OCI-LY1 (cell line): Measurements from ENCODE around the gene MYOM1.

Experiments
- CTCF ChIP-seq: fragments of 200-600 bp; sonication (generic), shearing (Covaris generic); IDR thresholded peaks from 2 replicates; pipeline ENCODE4 v1.5.1; 2017; ENCODE audit warnings: mild to moderate bottlenecking, antibody characterized with exemption, low read length, moderate library complexity, mixed read lengths
- EZH2 ChIP-seq: fragments of 200-600 bp; sonication (generic), shearing (Covaris generic); IDR thresholded peaks from 2 replicates; pipeline ENCODE4 v1.8.0; 2017; ENCODE audit warnings: borderline replicate concordance, mixed run types, mild to moderate bottlenecking, antibody characterized with exemption, low read length, moderate library complexity, mixed read lengths

GRCh38 chr18:3095921-3096320 lies 123.8 kb downstream of the MYOM1 start:
- TF ChIP-seq CTCF (no peak), EZH2 (no peak)
